Cerebellar cortex (tissue), 1 donor: Measurements from ENCODE around the gene FAM24A.
"Not testable (repeated sequence)": the region's sequence is repeated elsewhere in the genome, so short reads cannot be mapped to it uniquely, and the experiment has no call there.

Source experiments
- DNase-seq: peaks from one replicate; pipeline ENCODE4 v3.0.0-alpha.2; 2015; ENCODE audit warnings: low spot score

FAM24A gene

GRCh38 chr10:122910310-122910709 lies at the start of gene FAM24A:
TSS of gene FAM24A (plus strand) at chr10:122910610. CDS start at chr10:122911635, 1,025 bp downstream.
- no peak for DNase-seq

- DNase-seq, result no peak
Observed at GRCh38 chr10:122861711-122862161, 48.7 kb upstream of the FAM24A start.

GRCh38 chr10:122863216-122864193 lies 46.9 kb upstream of the FAM24A start:
- no peak for DNase-seq

GRCh38 chr10:122864194-122864592 lies 46.2 kb upstream of the FAM24A start:
- no peak for DNase-seq

GRCh38 chr10:122864901-122865300 lies 45.5 kb upstream of the FAM24A start:
- no peak for DNase-seq

GRCh38 chr10:122866757-122867482 lies 43.5 kb upstream of the FAM24A start:
- DNase-seq, result not testable (repeated sequence)

GRCh38 chr10:122868768-122869167 lies 41.6 kb upstream of the FAM24A start:
- DNase-seq, result not testable (repeated sequence)

- not testable (repeated sequence) for DNase-seq
Observed at GRCh38 chr10:122871947-122872346, 38.5 kb upstream of the FAM24A start.

- no peak for DNase-seq
Observed at GRCh38 chr10:122875843-122876466, 34.5 kb upstream of the FAM24A start.

GRCh38 chr10:122876467-122876855 lies 33.9 kb upstream of the FAM24A start:
- no peak for DNase-seq

GRCh38 chr10:122877264-122877663 lies 33.1 kb upstream of the FAM24A start:
- no peak for DNase-seq

- no peak for DNase-seq
Observed at GRCh38 chr10:122878799-122879338, 31.5 kb upstream of the FAM24A start.

GRCh38 chr10:122879339-122880273 lies 30.8 kb upstream of the FAM24A start, which contains the start of gene FAM24B:
TSS of gene FAM24B (minus strand) at chr10:122879581. CDS start at chr10:122850515, 29,066 bp downstream.
- peak; percentile 98 for DNase-seq

- no peak for DNase-seq
Observed at GRCh38 chr10:122882766-122883165, 27.6 kb upstream of the FAM24A start.

- no peak for DNase-seq
Observed at GRCh38 chr10:122884166-122884565, 26.2 kb upstream of the FAM24A start.

GRCh38 chr10:122894261-122894944 lies 16.0 kb upstream of the FAM24A start:
- DNase-seq, result no peak

GRCh38 chr10:122903861-122904260 lies 6.5 kb upstream of the FAM24A start:
- not testable (repeated sequence) for DNase-seq

GRCh38 chr10:122911889-122912484 lies 1.6 kb downstream of the FAM24A start:
- peak; percentile 3 for DNase-seq

GRCh38 chr10:122915700-122916099 lies 5.3 kb downstream of the FAM24A start:
- no peak for DNase-seq

GRCh38 chr10:122930140-122930539 lies 19.7 kb downstream of the FAM24A start:
- no peak for DNase-seq
